ENCODE data around the gene ATF6B. TPM values are rescaled to one million over a fixed set of nuclear protein-coding genes. Genes with fewer than 3 reads are reported as not detected.

The ATF6B gene
- polyA plus RNA-seq, 2 donors = 47.5 to 60.2 TPM

GRCh38 chr6:32096394-32097258 is 31.4 kb downstream of the ATF6B start:
- peaks cover 0 to 7% of the 10 kb centered on the region in 2 donors for H3K36me3 ChIP-seq (ENCODE audit: control insufficient read depth in 2 of 2, insufficient read depth in 2 of 2, low read length in 1 of 2)
- H3K9me3 ChIP-seq (ENCODE audit: control insufficient read depth in 2 of 2, insufficient read depth in 1 of 2, low read depth in 1 of 2, low read length in 1 of 2) = no peaks in the 10 kb centered on the region
- 27 to 34% methylated on average over 85 to 90 of the region's 90 CpGs for WGBS, 2 donors
- peaks cover 7 to 16% of the 10 kb centered on the region in 2 donors for H3K4me1 ChIP-seq (ENCODE audit: control insufficient read depth in 2 of 2, insufficient read depth in 2 of 2, low read length in 1 of 2)
- H3K4me3 ChIP-seq (ENCODE audit: low read depth in 1 of 2, low read length in 2 of 2) = peak overlapping the region; percentile 0 to 20
- H3K27ac ChIP-seq (ENCODE audit: low read depth in 2 of 2, low read length in 1 of 2) = no peak overlapping the region
- peaks cover 0 to 4% of the 10 kb centered on the region in 2 donors for H3K27me3 ChIP-seq (ENCODE audit: control insufficient read depth in 1 of 2, insufficient read depth in 2 of 2, low read length in 2 of 2)

GRCh38 chr6:32096087-32096393 is 32.0 kb downstream of the ATF6B start:
- Histone ChIP-seq H3K4me3 (ENCODE audit: low read depth in 1 of 2, low read length in 2 of 2) (peak overlapping the region; percentile 0 to 20), H3K4me1 (ENCODE audit: control insufficient read depth in 2 of 2, insufficient read depth in 2 of 2, low read length in 1 of 2) (peaks cover 7 to 16% of the 10 kb centered on the region in 2 donors), H3K9me3 (ENCODE audit: control insufficient read depth in 2 of 2, insufficient read depth in 1 of 2, low read depth in 1 of 2, low read length in 1 of 2) (no peaks in the 10 kb centered on the region), H3K27ac (ENCODE audit: low read depth in 2 of 2, low read length in 1 of 2) (no peak overlapping the region), H3K36me3 (ENCODE audit: control insufficient read depth in 2 of 2, insufficient read depth in 2 of 2, low read length in 1 of 2) (peaks cover 0 to 7% of the 10 kb centered on the region in 2 donors), H3K27me3 (ENCODE audit: control insufficient read depth in 1 of 2, insufficient read depth in 2 of 2, low read length in 2 of 2) (peaks cover 0 to 4% of the 10 kb centered on the region in 2 donors)
- 33 to 40% methylated on average over 32 to 36 of the region's 36 CpGs for WGBS, 2 donors

GRCh38 chr6:32095338-32096086 is 32.5 kb downstream of the ATF6B start:
- Histone ChIP-seq H3K4me3 (ENCODE audit: low read depth in 1 of 2, low read length in 2 of 2) (peak overlapping the region; percentile 0 to 20), H3K27me3 (ENCODE audit: control insufficient read depth in 1 of 2, insufficient read depth in 2 of 2, low read length in 2 of 2) (peaks cover 0 to 4% of the 10 kb centered on the region in 2 donors), H3K4me1 (ENCODE audit: control insufficient read depth in 2 of 2, insufficient read depth in 2 of 2, low read length in 1 of 2) (peaks cover 7 to 16% of the 10 kb centered on the region in 2 donors), H3K27ac (ENCODE audit: low read depth in 2 of 2, low read length in 1 of 2) (no peak overlapping the region), H3K36me3 (ENCODE audit: control insufficient read depth in 2 of 2, insufficient read depth in 2 of 2, low read length in 1 of 2) (peaks cover 0 to 7% of the 10 kb centered on the region in 2 donors), H3K9me3 (ENCODE audit: control insufficient read depth in 2 of 2, insufficient read depth in 1 of 2, low read depth in 1 of 2, low read length in 1 of 2) (no peaks in the 10 kb centered on the region)
- 54 to 59% methylated on average over 30 of the region's 30 CpGs for WGBS, 2 donors

GRCh38 chr6:32092760-32093497 is 35.1 kb downstream of the ATF6B start:
- H3K27ac ChIP-seq (ENCODE audit: low read depth in 2 of 2, low read length in 1 of 2) = peak overlapping the region; percentile 48 to 66
- no peaks in the 10 kb centered on the region for H3K9me3 ChIP-seq (ENCODE audit: control insufficient read depth in 2 of 2, insufficient read depth in 1 of 2, low read depth in 1 of 2, low read length in 1 of 2)
- WGBS, 2 donors = 56% methylated on average over 8 of the region's 8 CpGs
- H3K27me3 ChIP-seq (ENCODE audit: control insufficient read depth in 1 of 2, insufficient read depth in 2 of 2, low read length in 2 of 2) = peaks cover 0 to 4% of the 10 kb centered on the region in 2 donors
- H3K4me1 ChIP-seq (ENCODE audit: control insufficient read depth in 2 of 2, insufficient read depth in 2 of 2, low read length in 1 of 2) = peaks cover 7 to 16% of the 10 kb centered on the region in 2 donors
- no peak overlapping the region for H3K4me3 ChIP-seq (ENCODE audit: low read depth in 1 of 2, low read length in 2 of 2)
- H3K36me3 ChIP-seq (ENCODE audit: control insufficient read depth in 2 of 2, insufficient read depth in 2 of 2, low read length in 1 of 2) = peaks cover 0 to 7% of the 10 kb centered on the region in 2 donors

GRCh38 chr6:32089082-32089828 is 38.8 kb downstream of the ATF6B start:
- Histone ChIP-seq H3K27me3 (ENCODE audit: control insufficient read depth in 1 of 2, insufficient read depth in 2 of 2, low read length in 2 of 2) (no peaks in the 10 kb centered on the region), H3K4me3 (ENCODE audit: low read depth in 1 of 2, low read length in 2 of 2) (no peak overlapping the region), H3K27ac (ENCODE audit: low read depth in 2 of 2, low read length in 1 of 2) (peak overlapping the region in 1 of 2 donors; percentile 1), H3K36me3 (ENCODE audit: control insufficient read depth in 2 of 2, insufficient read depth in 2 of 2, low read length in 1 of 2) (no peaks in the 10 kb centered on the region), H3K4me1 (ENCODE audit: control insufficient read depth in 2 of 2, insufficient read depth in 2 of 2, low read length in 1 of 2) (peaks cover 0 to 9% of the 10 kb centered on the region in 2 donors), H3K9me3 (ENCODE audit: control insufficient read depth in 2 of 2, insufficient read depth in 1 of 2, low read depth in 1 of 2, low read length in 1 of 2) (no peaks in the 10 kb centered on the region)
- WGBS, 2 donors = 80 to 85% methylated on average over 10 of the region's 10 CpGs

- 93% methylated on average over 14 of the region's 14 CpGs for WGBS, 2 donors
- Histone ChIP-seq H3K27me3 (ENCODE audit: control insufficient read depth in 1 of 2, insufficient read depth in 2 of 2, low read length in 2 of 2) (no peaks in the 10 kb centered on the region), H3K4me3 (ENCODE audit: low read depth in 1 of 2, low read length in 2 of 2) (no peak overlapping the region), H3K36me3 (ENCODE audit: control insufficient read depth in 2 of 2, insufficient read depth in 2 of 2, low read length in 1 of 2) (no peaks in the 10 kb centered on the region), H3K4me1 (ENCODE audit: control insufficient read depth in 2 of 2, insufficient read depth in 2 of 2, low read length in 1 of 2) (peaks cover 0 to 9% of the 10 kb centered on the region in 2 donors), H3K9me3 (ENCODE audit: control insufficient read depth in 2 of 2, insufficient read depth in 1 of 2, low read depth in 1 of 2, low read length in 1 of 2) (no peaks in the 10 kb centered on the region), H3K27ac (ENCODE audit: low read depth in 2 of 2, low read length in 1 of 2) (peak overlapping the region in 1 of 2 donors; percentile 17)
These were observed 39.5 kb downstream of the ATF6B start for GRCh38 chr6:32088487-32089049.

GRCh38 chr6:32087574-32088486 is 40.2 kb downstream of the ATF6B start:
- Histone ChIP-seq H3K9me3 (ENCODE audit: control insufficient read depth in 2 of 2, insufficient read depth in 1 of 2, low read depth in 1 of 2, low read length in 1 of 2) (no peaks in the 10 kb centered on the region), H3K27me3 (ENCODE audit: control insufficient read depth in 1 of 2, insufficient read depth in 2 of 2, low read length in 2 of 2) (no peaks in the 10 kb centered on the region), H3K4me3 (ENCODE audit: low read depth in 1 of 2, low read length in 2 of 2) (peak overlapping the region in 1 of 2 donors; percentile 4), H3K4me1 (ENCODE audit: control insufficient read depth in 2 of 2, insufficient read depth in 2 of 2, low read length in 1 of 2) (peaks cover 0 to 11% of the 10 kb centered on the region in 2 donors), H3K27ac (ENCODE audit: low read depth in 2 of 2, low read length in 1 of 2) (peak overlapping the region; percentile 54 to 58), H3K36me3 (ENCODE audit: control insufficient read depth in 2 of 2, insufficient read depth in 2 of 2, low read length in 1 of 2) (no peaks in the 10 kb centered on the region)
- 13 to 20% methylated on average over 35 to 50 of the region's 50 CpGs for WGBS, 2 donors
